Lower leg skin (tissue), 3 donors: ENCODE data around the gene IL23A.

Experiments used
- CTCF ChIP-seq, 3 donors: fragments of 450-650 bp; IDR thresholded peaks; one replicate each; pipeline ENCODE4 v1.5.1; 2016; ENCODE audit warnings: antibody characterized with exemption in 3 of 3, mild to moderate bottlenecking in 3 of 3, moderate library complexity in 2 of 3
- POLR2A ChIP-seq, 2 donors: fragments of 450-650 bp; IDR thresholded peaks; one replicate each; pipeline ENCODE4 v1.6.1; 2016 to 2017; ENCODE audit warnings: antibody characterized with exemption in 2 of 2, mild to moderate bottlenecking in 1 of 2, moderate library complexity in 1 of 2

GRCh38 chr12:56324206-56324605, 14.5 kb upstream of the IL23A start:
- no peak for TF ChIP-seq CTCF (IDR thresholded peaks at IDR 0.05)
- TF ChIP-seq POLR2A (IDR thresholded peaks at IDR 0.05): no peak
